Measurements from ENCODE around the gene PTTG1IP.
"Not testable (repeated sequence)": the region's sequence is repeated elsewhere in the genome, so short reads cannot be mapped to it uniquely, and the experiment has no call there.

DNA sequence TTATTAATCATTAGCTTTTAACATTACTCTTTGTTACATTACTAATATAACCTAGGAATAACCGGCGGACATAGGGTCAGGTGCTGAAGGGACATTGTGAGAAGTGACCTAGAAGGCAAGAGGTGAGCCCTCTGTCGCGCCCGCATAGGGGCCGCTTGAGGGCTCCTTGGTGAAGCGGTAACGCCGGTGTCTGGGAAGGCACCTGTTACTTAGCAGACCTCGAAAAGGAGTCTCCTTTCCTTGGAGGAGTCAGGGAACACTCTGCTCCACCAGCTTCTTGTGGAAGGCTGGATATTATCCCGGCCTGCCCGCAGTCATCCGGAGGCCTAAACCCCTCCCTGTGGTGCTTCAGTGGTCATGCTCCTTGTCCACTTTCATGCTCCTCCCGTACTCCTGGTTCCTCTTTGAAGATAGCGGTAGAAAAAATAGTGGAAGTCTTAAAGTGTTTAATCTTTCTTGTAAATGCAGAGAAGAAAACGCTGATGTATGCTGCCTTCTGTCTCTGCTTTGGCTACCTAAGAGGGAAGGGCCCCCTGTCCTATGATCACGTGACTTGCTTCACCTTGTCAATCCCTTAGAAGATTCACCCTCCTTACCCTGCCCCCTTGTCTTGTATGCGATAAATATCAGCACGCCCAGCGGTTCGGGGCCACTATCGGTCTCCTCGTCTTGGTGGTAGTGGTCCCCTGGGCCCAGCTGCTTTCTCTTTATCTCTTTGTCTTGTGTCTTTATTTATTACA is 40.8 kb downstream of the PTTG1IP start:
- not testable (repeated sequence) for TF ChIP-seq CTCF (IDR thresholded peaks at IDR 0.05); EZH2 (IDR thresholded peaks at IDR 0.05; ENCODE audit: borderline replicate concordance, insufficient read depth, low read depth, low read length, poor library complexity, severe bottlenecking)
